CD14-positive monocyte (primary cell): ENCODE results near the gene FXYD5. TPM values are rescaled to one million over a fixed set of nuclear protein-coding genes. Genes with fewer than 3 reads are reported as not detected.
A peak's percentile ranks its signal among the peaks of the same experiment; 100 is the strongest.
"Not testable (repeated sequence)": the region's sequence is repeated elsewhere in the genome, so short reads cannot be mapped to it uniquely, and the experiment has no call there.

Experiments used
- DNase-seq, 3 donors: peaks; one replicate each; pipeline ENCODE4 v3.0.0-alpha.2; 2011 to 2022
- H2AFZ ChIP-seq: 2 replicates; pipeline ENCODE4 v1.6.0; 2012; ENCODE audit warnings: mild to moderate bottlenecking, low read depth, low read length, inconsistent platforms; ENCODE audit not compliant: insufficient read depth, poor library complexity, severe bottlenecking
- H3K27ac ChIP-seq, 2 donors: 1 replicate in 1 of 2; 2 replicates in 1 of 2; pipeline ENCODE4 v1.5.1; 2012 to 2013; ENCODE audit warnings: low read length in 2 of 2, control low read depth in 1 of 2, inconsistent platforms in 1 of 2, low read depth in 1 of 2, mild to moderate bottlenecking in 1 of 2
- H3K27me3 ChIP-seq, 2 donors: one replicate each; pipeline versions ENCODE4 v1.6.0 to v1.6.1; 2011 to 2013; ENCODE audit warnings: low read length in 2 of 2; ENCODE audit not compliant: control insufficient read depth in 2 of 2, insufficient read depth in 2 of 2
- H3K36me3 ChIP-seq, 2 donors: replicated peaks in 1 of 2; 1 replicate in 1 of 2; 2 replicates in 1 of 2; pipeline versions ENCODE4 v1.5.1 to v1.6.1; 2012 to 2013; ENCODE audit warnings: low read length in 2 of 2, control low read depth in 1 of 2, inconsistent platforms in 1 of 2, mild to moderate bottlenecking in 1 of 2; ENCODE audit not compliant: insufficient read depth in 2 of 2, control insufficient read depth in 1 of 2
- H3K4me1 ChIP-seq, 2 donors: 1 replicate in 1 of 2; 2 replicates in 1 of 2; pipeline versions ENCODE4 v1.5.1 to v1.6.1; 2012 to 2013; ENCODE audit warnings: low read length in 2 of 2, control low read depth in 1 of 2, inconsistent platforms in 1 of 2, mild to moderate bottlenecking in 1 of 2, moderate library complexity in 1 of 2; ENCODE audit not compliant: insufficient read depth in 2 of 2, control insufficient read depth in 1 of 2
- H3K4me2 ChIP-seq: replicated peaks from 2 replicates; pipeline ENCODE3; 2012; ENCODE audit warnings: low read length, moderate library complexity, mild to moderate bottlenecking; ENCODE audit not compliant: poor library complexity, severe bottlenecking; ENCODE audit errors: extremely low read depth
- H3K4me3 ChIP-seq, 3 experiments: fragments of 200-600 bp in 1 of 3; sonication (generic) in 1 of 3; replicated peaks in 1 of 3; 1 replicate in 2 of 3; 2 replicates in 1 of 3; pipeline ENCODE4 v1.5.1; 2011 to 2013; ENCODE audit warnings: low read length in 3 of 3, mild to moderate bottlenecking in 3 of 3, control low read depth in 2 of 3, low read depth in 2 of 3, inconsistent platforms in 1 of 3, moderate library complexity in 1 of 3
- H3K79me2 ChIP-seq: 2 replicates; pipeline ENCODE4 v1.6.0; 2012; ENCODE audit warnings: mild to moderate bottlenecking, control low read depth, inconsistent platforms, low read length, moderate library complexity; ENCODE audit not compliant: insufficient read depth
- H3K9ac ChIP-seq: 2 replicates; pipeline ENCODE4 v1.6.0; 2017; ENCODE audit warnings: low read length, mild to moderate bottlenecking; ENCODE audit not compliant: insufficient read depth, poor library complexity, severe bottlenecking
- H3K9me3 ChIP-seq, 2 donors: replicated peaks in 1 of 2; 1 replicate in 1 of 2; 2 replicates in 1 of 2; pipeline versions ENCODE4 v1.5.1 to v1.6.1; 2012 to 2013; ENCODE audit warnings: low read length in 2 of 2, control low read depth in 1 of 2; ENCODE audit not compliant: control insufficient read depth in 1 of 2, insufficient read depth in 1 of 2
- H4K20me1 ChIP-seq: 2 replicates; pipeline ENCODE4 v1.6.0; 2012; ENCODE audit warnings: mild to moderate bottlenecking, low read length, control low read depth, moderate library complexity; ENCODE audit not compliant: insufficient read depth
- H3K27ac Mint-ChIP-seq, 7 donors: one replicate each; pipeline ENCODE4 v1.8.0; 2020; ENCODE audit warnings: mild to moderate bottlenecking in 7 of 7, mixed read lengths in 7 of 7, moderate library complexity in 6 of 7, inconsistent platforms in 2 of 7
- H3K27me3 Mint-ChIP-seq, 3 donors: one replicate each; pipeline ENCODE4 v1.8.0; 2021 to 2022; ENCODE audit warnings: low read depth in 3 of 3, mild to moderate bottlenecking in 3 of 3, mixed read lengths in 3 of 3, moderate library complexity in 3 of 3, inconsistent platforms in 1 of 3
- H3K36me3 Mint-ChIP-seq, 2 donors: one replicate each; pipeline ENCODE4 v1.8.0; 2020; ENCODE audit warnings: mixed read lengths in 2 of 2, inconsistent platforms in 1 of 2, mild to moderate bottlenecking in 1 of 2
- H3K4me1 Mint-ChIP-seq: one replicate; pipeline ENCODE4 v1.8.0; 2020; ENCODE audit warnings: mild to moderate bottlenecking, mixed read lengths
- H3K4me3 Mint-ChIP-seq, 2 donors: one replicate each; pipeline ENCODE4 v1.8.0; 2020; ENCODE audit warnings: mild to moderate bottlenecking in 2 of 2, mixed read lengths in 2 of 2, moderate library complexity in 1 of 2
- H3K9me3 Mint-ChIP-seq, 7 donors: one replicate each; pipeline ENCODE4 v1.8.0; 2020 to 2022; ENCODE audit warnings: mixed read lengths in 7 of 7, mild to moderate bottlenecking in 6 of 7, moderate library complexity in 6 of 7, inconsistent platforms in 2 of 7
- CTCF ChIP-seq: fragments of 200-600 bp; IDR thresholded peaks from one replicate; pipeline ENCODE4 v1.8.0; 2022; ENCODE audit warnings: antibody characterized with exemption, mild to moderate bottlenecking
- WGBS: methylation state at CpG from one replicate; pipeline ENCODE4 v1.1.5; 2013; ENCODE audit warnings: missing lambda C conversion rate; ENCODE audit not compliant: insufficient coverage; 5-methylcytosine and 5-hydroxymethylcytosine counted together
- intact Hi-C, 2 donors: fragments of 100-400 bp; cut with micrococcal nuclease; formaldehyde crosslinking; loops; one replicate each; pipeline versions ENCODE4 v1.15.0 to v1.15.1; 2023
- polyA plus RNA-seq, 3 donors: library from polyadenylated mRNA; depleted of rRNA in 1 of 3; unstranded in 2 of 3; stranded (reverse) in 1 of 3; fragments of 300-500 nt in 2 of 3; fragments of >200 nt in 1 of 3; fragmentation: Illumina TruSeq in 2 of 3; gene quantifications; 1 replicate in 2 of 3; 2 replicates in 1 of 3; pipeline ENCODE4 v1.2.3, GENCODE V29; 2012 to 2021

The FXYD5 gene
- polyA plus RNA-seq, 3 donors: 204 to 673 (median 312) TPM

GRCh38 chr19:35195830-35196229, 41.3 kb downstream of the FXYD5 start:
- intact Hi-C loops: loop anchor here in 1 of 2 donors (10.0 kb wide), 1 partner anchor 149 kb away; the partner anchor contains the start of gene FFAR1
- Histone ChIP-seq H3K9ac (no peak overlapping the region), H2AFZ (no peak overlapping the region), H3K9me3 (peaks cover 0 to 4% of the 10 kb centered on the region in 2 donors), H3K4me3 (no peak overlapping the region), H3K36me3 (no peaks in the 10 kb centered on the region), H3K79me2 (no peaks in the 10 kb centered on the region), H3K4me2 (no peak overlapping the region), H3K27ac (no peak overlapping the region), H4K20me1 (no peaks in the 10 kb centered on the region), H3K4me1 (no peaks in the 10 kb centered on the region), H3K27me3 (peaks cover 0 to 3% of the 10 kb centered on the region in 2 donors)
- no peaks in the 10 kb centered on the region for H3K4me1 Mint-ChIP-seq
- peaks cover 0 to 6% (median 4%) of the 10 kb centered on the region in 3 donors for H3K27me3 Mint-ChIP-seq
- no peak for TF ChIP-seq CTCF
- no peak overlapping the region for H3K27ac Mint-ChIP-seq
- H3K36me3 Mint-ChIP-seq: no peaks in the 10 kb centered on the region
- WGBS: no CpG with 5 or more reads among the region's 2 CpGs
- no peak overlapping the region for H3K4me3 Mint-ChIP-seq
- H3K9me3 Mint-ChIP-seq: peaks cover 0 to 11% (median 1%) of the 10 kb centered on the region in 7 donors
- no peak for DNase-seq

GRCh38 chr19:35196861-35197260, 42.3 kb downstream of the FXYD5 start:
- H3K4me1 Mint-ChIP-seq, H3K27me3 ChIP-seq, H3K4me2 ChIP-seq, H3K4me3 Mint-ChIP-seq, DNase-seq, H4K20me1 ChIP-seq, H3K79me2 ChIP-seq, H3K27ac ChIP-seq, H3K9ac ChIP-seq, H3K9me3 ChIP-seq, H3K27me3 Mint-ChIP-seq, H3K36me3 Mint-ChIP-seq, H2AFZ ChIP-seq, H3K4me3 ChIP-seq, H3K4me1 ChIP-seq, H3K36me3 ChIP-seq: not testable (repeated sequence)
- intact Hi-C loops: loop anchor here in 1 of 2 donors (10.0 kb wide), 1 partner anchor 148 kb away; the partner anchor contains the start of gene FFAR1
- WGBS: 96% methylated on average over 4 of the region's 6 CpGs
- Mint-ChIP-seq H3K9me3 (peaks cover 0 to 11% (median 1%) of the 10 kb centered on the region in 7 donors), H3K27ac (peak overlapping the region in 1 of 7 donors; percentile 37)
